A549 (cell line): ENCODE results near the gene EEF2. TPM values are rescaled to one million over a fixed set of nuclear protein-coding genes. Genes with fewer than 3 reads are reported as not detected.
"Not testable (repeated sequence)": the region's sequence is repeated elsewhere in the genome, so short reads cannot be mapped to it uniquely, and the experiment has no call there.

Experiments
- ATAC-seq, 2 experiments: fragments of 200-7000 bp in 1 of 2; fragments of >200 bp in 1 of 2; cut with Nextera tagmentation in 1 of 2; cut with Tn5 transposase in 1 of 2; 3 replicates each; pipeline versions ENCODE4 v1.8.0 to v1.9.1; 2018 to 2020; ENCODE audit warnings: mild to moderate bottlenecking in 1 of 2, moderate library complexity in 1 of 2
- CTCF ChIA-PET: fragments of 300-600 bp; sonication (Branson Sonifier 250); formaldehyde crosslinking; extraction: SDS; loops from one replicate; lab custom pipeline; 2021; ENCODE audit warnings: antibody characterized with exemption, inconsistent platforms; lab: Yijun Ruan, JAX
- POLR2A ChIA-PET: fragments of 350-600 bp; formaldehyde crosslinking; extraction: SDS; loops from one replicate; lab custom pipeline; 2021; ENCODE audit warnings: antibody characterized with exemption, inconsistent platforms; lab: Yijun Ruan, JAX
- DNase-seq, 2 experiments: peaks; one replicate each; pipeline versions ENCODE4 v3.0.0 to v3.0.0-alpha.2; 2011 to 2016; ENCODE audit warnings: low read depth in 1 of 2, low spot score in 1 of 2
- FAIRE-seq: peaks from 2 replicates; lab custom pipeline; 2011; peaks lifted over from hg19 to GRCh38; lab: Jason Lieb, UNC
- H3K27ac ChIP-seq, 2 experiments: fragments of >200 bp; sonication (Bioruptor Twin); formaldehyde crosslinking; 3 replicates each; pipeline ENCODE4 v1.5.1; 2016 to 2017
- H3K4me1 ChIP-seq: fragments of >200 bp; sonication (Bioruptor Twin); formaldehyde crosslinking; 3 replicates; pipeline ENCODE4 v1.6.1; 2016
- H3K4me2 ChIP-seq: fragments of >200 bp; sonication (Bioruptor Twin); formaldehyde crosslinking; 3 replicates; pipeline ENCODE4 v1.6.1; 2016
- H3K4me3 ChIP-seq: fragments of >200 bp; sonication (Bioruptor Twin); formaldehyde crosslinking; 3 replicates; pipeline ENCODE4 v1.5.1; 2016
- H3K9me3 ChIP-seq: fragments of >200 bp; sonication (Bioruptor Twin); formaldehyde crosslinking; 3 replicates; pipeline ENCODE4 v1.6.1; 2016
- BHLHE40 ChIP-seq: IDR thresholded peaks from 2 replicates; pipeline ENCODE4 v1.6.1; 2012; ENCODE audit warnings: low read depth, low read length, inconsistent platforms
- CBX2 ChIP-seq: fragments of 200-600 bp; sonication (generic); IDR thresholded peaks from 2 replicates; pipeline ENCODE4 v1.6.1; 2016; ENCODE audit warnings: low read depth, mild to moderate bottlenecking, borderline replicate concordance
- CBX8 ChIP-seq: fragments of 200-600 bp; sonication (generic); IDR thresholded peaks from 2 replicates; pipeline ENCODE4 v1.6.1; 2016
- EHF ChIP-seq: fragments of 250-450 bp; sonication (Bioruptor Pico); IDR thresholded peaks from 2 replicates; pipeline ENCODE4 v1.5.0; 2020; ENCODE audit warnings: mild to moderate bottlenecking
- EP300 ChIP-seq, 2 experiments: fragments of >200 bp; sonication (Bioruptor Twin); formaldehyde crosslinking; IDR thresholded peaks; 2 replicates in 1 of 2; 3 replicates in 1 of 2; pipeline ENCODE4 v1.6.1; 2016 to 2017
- FOSB ChIP-seq: fragments of 250-450 bp; sonication (Bioruptor Pico); IDR thresholded peaks from 2 replicates; pipeline ENCODE4 v1.5.0; 2020; ENCODE audit warnings: mild to moderate bottlenecking, moderate library complexity
- HES2 ChIP-seq: fragments of >200 bp; sonication (Bioruptor Twin); formaldehyde crosslinking; IDR thresholded peaks from 2 replicates; pipeline ENCODE4 v1.6.1; 2016
- HMGXB4 ChIP-seq: fragments of 250-450 bp; sonication (Bioruptor Pico); IDR thresholded peaks from 2 replicates; pipeline ENCODE4 v1.5.0; 2021; ENCODE audit warnings: mild to moderate bottlenecking, moderate library complexity, borderline replicate concordance
- HOXA7 ChIP-seq: fragments of 250-450 bp; sonication (Bioruptor Pico); IDR thresholded peaks from 2 replicates; pipeline ENCODE4 v1.5.0; 2020; ENCODE audit warnings: mild to moderate bottlenecking, moderate library complexity
- HOXB13 ChIP-seq: fragments of 250-450 bp; sonication (Bioruptor Pico); IDR thresholded peaks from 2 replicates; pipeline ENCODE4 v1.5.0; 2020; ENCODE audit warnings: low read depth, mild to moderate bottlenecking, moderate library complexity
- MAFK ChIP-seq: fragments of 450-650 bp; IDR thresholded peaks from 2 replicates; pipeline ENCODE4 v1.6.1; 2014; ENCODE audit not compliant: partially characterized antibody
- MYC ChIP-seq: IDR thresholded peaks from 2 replicates; pipeline ENCODE4 v1.6.1; 2012; ENCODE audit warnings: mild to moderate bottlenecking, inconsistent platforms, low read length, improper control_type of control experiment, borderline replicate concordance
- NR3C1 ChIP-seq: fragments of >200 bp; sonication (Bioruptor Twin); formaldehyde crosslinking; IDR thresholded peaks from 3 replicates; pipeline ENCODE4 v1.6.1; 2017
- PBX3 ChIP-seq: IDR thresholded peaks from 2 replicates; pipeline ENCODE4 v1.6.1; 2012
- RAD21 ChIP-seq, 2 experiments: fragments of >200 bp in 1 of 2; sonication (Bioruptor Twin) in 1 of 2; formaldehyde crosslinking in 1 of 2; IDR thresholded peaks in 1 of 2; conservative IDR thresholded peaks in 1 of 2; 2 replicates in 1 of 2; 3 replicates in 1 of 2; pipeline ENCODE4 v1.6.1; 2012 to 2018; ENCODE audit warnings: inconsistent platforms in 1 of 2
- SMC3 ChIP-seq: fragments of >200 bp; sonication (Bioruptor Twin); formaldehyde crosslinking; IDR thresholded peaks from 3 replicates; pipeline ENCODE4 v1.6.1; 2018; ENCODE audit warnings: inconsistent platforms
- ZC3H11A ChIP-seq: fragments of 450-650 bp; IDR thresholded peaks from 2 replicates; pipeline ENCODE4 v1.6.1; 2014; ENCODE audit warnings: antibody characterized with exemption, mild to moderate bottlenecking
- ZSCAN20 ChIP-seq: fragments of 250-450 bp; sonication (Bioruptor Pico); IDR thresholded peaks from 2 replicates; pipeline ENCODE4 v1.8.0; 2022; ENCODE audit warnings: mild to moderate bottlenecking, moderate library complexity
- WGBS: methylation state at CpG from one replicate; pipeline ENCODE4 v1.1.6; 2017; ENCODE audit errors: missing lambda C conversion rate; 5-methylcytosine and 5-hydroxymethylcytosine counted together
- polyA plus RNA-seq, 4 experiments: library from polyadenylated mRNA; depleted of rRNA in 3 of 4; stranded (reverse); fragments of >200 nt; fragmentation: RNase III in 1 of 4; extraction: RNeasy Plus Mini Kit Qiagen cat#74134 plus additional on column Dnase treatment in 1 of 4; gene quantifications; 2 replicates in 3 of 4; 3 replicates in 1 of 4; pipeline ENCODE4 v1.2.3, GENCODE V29; 2011 to 2017

EEF2 gene
- polyA plus RNA-seq, 2 of the 4 experiments (the other 2 are of a cell fraction): 680 to 971 TPM

- POLR2A ChIA-PET, DNase-seq, H3K4me2 ChIP-seq, H3K27ac ChIP-seq, FAIRE-seq, H3K4me1 ChIP-seq, H3K4me3 ChIP-seq, ATAC-seq, H3K9me3 ChIP-seq: not testable (repeated sequence)
- CTCF ChIA-PET: interaction anchor here (0.6 to 1.4 kb wide), 4 partner anchors 10 to 232 kb away, joined by 3 to 6 read pairs (median 4); no protein-coding TSS in a partner anchor
- WGBS: 92% methylated on average over 5 of the region's 5 CpGs
Measured at GRCh38 chr19:4000798-4001197, 15.5 kb upstream of the EEF2 start.

GRCh38 chr19:3998667-3999412 is 13.6 kb upstream of the EEF2 start:
- CTCF ChIA-PET, DNase-seq, H3K4me1 ChIP-seq, H3K4me2 ChIP-seq, H3K4me3 ChIP-seq, H3K27ac ChIP-seq, FAIRE-seq, POLR2A ChIA-PET, H3K9me3 ChIP-seq, ATAC-seq: not testable (repeated sequence)
- WGBS: 71% methylated on average over 13 of the region's 29 CpGs

GRCh38 chr19:3995607-3996006 is 10.3 kb upstream of the EEF2 start:
- POLR2A ChIA-PET: no interaction called here
- CTCF ChIA-PET: interaction anchor here (0.9 kb wide), 1 partner anchor 10 kb away, joined by 3 read pairs; no protein-coding TSS in a partner anchor
- DNase-seq: no peak
- H3K4me3 ChIP-seq: no peak overlapping the region
- H3K4me2 ChIP-seq: no peak overlapping the region
- no peaks in the 10 kb centered on the region for H3K9me3 ChIP-seq
- TF ChIP-seq CBX2 (no peak), MAFK (no peak), SMC3 (no peak), RAD21 (conservative IDR thresholded peaks at IDR 0.05 in 1 of 2, IDR thresholded peaks at IDR 0.05 in 1 of 2) (no peak), CBX8 (no peak), MYC (no peak), ZSCAN20 (no peak), EP300 (IDR thresholded peaks at IDR 0.05) (no peak), HES2 (no peak), HOXB13 (CRISPR knock-in tag) (no peak), EHF (CRISPR knock-in tag) (no peak), HMGXB4 (CRISPR knock-in tag) (no peak), ZC3H11A (no peak), PBX3 (no peak), BHLHE40 (no peak), HOXA7 (CRISPR knock-in tag) (no peak), FOSB (CRISPR knock-in tag) (no peak), NR3C1 (no peak)
- ATAC-seq: no peak
- no peak overlapping the region for H3K27ac ChIP-seq
- H3K4me1 ChIP-seq: no peaks in the 10 kb centered on the region
- no peak for FAIRE-seq
- WGBS: 65% methylated on average over 6 of the region's 6 CpGs
